ENCODE measurements around the gene FOXP1. TPM values are rescaled to one million over a fixed set of nuclear protein-coding genes. Genes with fewer than 3 reads are reported as not detected.

Gene FOXP1
- total and polyA plus RNA-seq, 2 of the 8 experiments (the other 6 are each of a cell fraction or from before 2014, with no cell fraction given), result 13.9 to 25.4 TPM

- H2BK20ac ChIP-seq (ENCODE audit: low read length), result no peak overlapping the region
- no peak overlapping the region for H3K4me2 ChIP-seq (ENCODE audit: insufficient read depth in 1 of 2, low read depth in 2 of 2, low read length in 2 of 2)
- ChIA-PET CTCF (ENCODE audit: partially characterized antibody) (interaction anchor here (0.9 to 1.7 kb wide), 14 partner anchors 8 to 942 kb away, joined by 3 to 5 read pairs (median 3); no protein-coding TSS in a partner anchor), POLR2A (ENCODE audit: partially characterized antibody) (no interaction called here)
- H2BK120ac ChIP-seq (replicated peaks; ENCODE audit: low read depth, low read length), result no peak overlapping the region
- H4K5ac ChIP-seq (ENCODE audit: insufficient read length, low read depth, low read length), result no peak overlapping the region
- H3K4ac ChIP-seq (replicated peaks; ENCODE audit: insufficient read length, low read depth, low read length), result no peak overlapping the region
- H3K23ac ChIP-seq (ENCODE audit: insufficient read length), result no peak overlapping the region
- no peak overlapping the region for H2AK5ac ChIP-seq (ENCODE audit: low read depth, low read length)
- peaks cover 2 to 11% (median 7%) of the 10 kb centered on the region in 4 experiments; a peak in 5 of 7 replicates for H3K4me1 ChIP-seq (replicated peaks in 1 of 4; ENCODE audit: control insufficient read depth in 3 of 4, insufficient read depth in 4 of 4, low read length in 3 of 4)
- H3K79me2 ChIP-seq (ENCODE audit: control insufficient read depth in 1 of 2, insufficient read depth in 2 of 2, low read length in 2 of 2), result no peaks in the 10 kb centered on the region
- H2BK5ac ChIP-seq (ENCODE audit: low read depth, low read length), result no peak overlapping the region
- no peak overlapping the region for H3K14ac ChIP-seq (ENCODE audit: insufficient read length)
- no peak overlapping the region for H4K91ac ChIP-seq (replicated peaks; ENCODE audit: insufficient read length, low read length)
- H3K9me3 ChIP-seq (ENCODE audit: insufficient read depth in 2 of 2, low read depth in 1 of 2, low read length in 1 of 2), result no peaks in the 10 kb centered on the region
- no peak overlapping the region for H2AFZ ChIP-seq (ENCODE audit: low read length)
- H4K8ac ChIP-seq (ENCODE audit: extremely low read depth, insufficient read depth, low read length), result no peak overlapping the region
- TF ChIP-seq TAF1 (IDR thresholded peaks at IDR 0.05; ENCODE audit: low read depth, low read length), result no peak
- no peak for TF ChIP-seq CREB1 (IDR thresholded peaks at IDR 0.05)
- no peak for TF ChIP-seq CHD2 (IDR thresholded peaks at IDR 0.05; ENCODE audit: low read length)
- TF ChIP-seq POU5F1 (IDR thresholded peaks at IDR 0.05; ENCODE audit: low read depth, low read length), result no peak
- TF ChIP-seq JUND (IDR thresholded peaks at IDR 0.05; ENCODE audit: low read length), result no peak
- TF ChIP-seq RNF2 (IDR thresholded peaks at IDR 0.05; ENCODE audit: borderline replicate concordance, low read depth, low read length, missing control alignments, poor library complexity, severe bottlenecking), result no peak
- TF ChIP-seq HDAC2 (IDR thresholded peaks at IDR 0.05; ENCODE audit: borderline replicate concordance in 1 of 2, low read depth in 2 of 2, low read length in 2 of 2), result no peak
- H3K27ac ChIP-seq (ENCODE audit: low read depth, low read length), result no peak overlapping the region
- no peak overlapping the region for H3K4me3 ChIP-seq (ENCODE audit: extremely low read depth in 1 of 4, insufficient read depth in 2 of 4, low read depth in 3 of 4, low read length in 4 of 4)
- H2BK12ac ChIP-seq (ENCODE audit: low read depth, low read length), result no peak overlapping the region
- peaks cover 4 to 12% (median 6%) of the 10 kb centered on the region in 4 experiments; a peak in 5 of 7 replicates for H3K27me3 ChIP-seq (replicated peaks in 1 of 4; ENCODE audit: control insufficient read depth in 3 of 4, extremely low read depth in 1 of 4, insufficient read depth in 3 of 4, low read length in 3 of 4)
- no peaks in the 10 kb centered on the region for H3K36me3 ChIP-seq (ENCODE audit: control insufficient read depth in 2 of 4, insufficient read depth in 4 of 4, low read length in 3 of 4)
- no peaks in the 10 kb centered on the region for H4K20me1 ChIP-seq (replicated peaks in 1 of 2; ENCODE audit: control insufficient read depth in 1 of 2, insufficient read depth in 2 of 2, low read length in 2 of 2)
- H3K18ac ChIP-seq (ENCODE audit: extremely low read depth, low read length), result no peak overlapping the region
- H3K9ac ChIP-seq (replicated peaks in 1 of 4; ENCODE audit: extremely low read depth in 1 of 4, low read depth in 3 of 4, low read length in 3 of 4), result no peak overlapping the region
- no peaks in the 10 kb centered on the region; the same call in 1 of the 2 replicates for H3K23me2 ChIP-seq (ENCODE audit: low read depth, low read length)
- no peak overlapping the region for H2BK15ac ChIP-seq (ENCODE audit: low read length)
- 82% methylated on average over 10 of the region's 10 CpGs; no CpG with 5 or more reads in 1 of the 2 experiments for WGBS, 2 experiments (ENCODE audit: extremely low coverage in 1 of 2, insufficient coverage in 1 of 2, insufficient read length in 1 of 2, insufficient replicate concordance in 2 of 2, low coverage in 1 of 2, low lambda C conversion rate in 2 of 2, missing lambda C conversion rate in 1 of 2)
- no peaks in the 10 kb centered on the region for H3K79me1 ChIP-seq (ENCODE audit: low read depth, low read length)
- FAIRE-seq (no peak), DNase-seq (ENCODE audit: low read depth in 1 of 2, low spot score in 2 of 2) (no peak)
- H3K56ac ChIP-seq (replicated peaks; ENCODE audit: insufficient read length, low read depth, low read length), result no peak overlapping the region
These were observed 577.7 kb downstream of the FOXP1 start for GRCh38 chr3:71005702-71006321.

All from H1 (cell line).